ENCODE data around the gene SSNA1.

SSNA1 gene

GRCh38 chr9:137164370-137165249 lies 23.9 kb upstream of the SSNA1 start:
- DNase-seq (ENCODE audit: low read depth): no peak
- TF ChIP-seq CTCF (IDR thresholded peaks at IDR 0.05; ENCODE audit: low read depth, low read length, missing control alignments): no peak
- H3K4me3 ChIP-seq (ENCODE audit: low read depth, low read length): no peak overlapping the region
- in situ Hi-C loops (cut with HindIII; ENCODE audit: low sequenced_read_pairs): no loop called here

- TF ChIP-seq CTCF (IDR thresholded peaks at IDR 0.05; ENCODE audit: low read depth, low read length, missing control alignments): no peak
- H3K4me3 ChIP-seq (ENCODE audit: low read depth, low read length): no peak overlapping the region
- in situ Hi-C loops (cut with HindIII; ENCODE audit: low sequenced_read_pairs): no loop called here
- no peak for DNase-seq (ENCODE audit: low read depth)
Observed at GRCh38 chr9:137165250-137165836, 23.1 kb upstream of the SSNA1 start.

GRCh38 chr9:137166380-137167229 lies 21.9 kb upstream of the SSNA1 start:
- H3K4me3 ChIP-seq (ENCODE audit: low read depth, low read length): no peak overlapping the region
- in situ Hi-C loops (cut with HindIII; ENCODE audit: low sequenced_read_pairs): no loop called here
- DNase-seq (ENCODE audit: low read depth): no peak
- TF ChIP-seq CTCF (IDR thresholded peaks at IDR 0.05; ENCODE audit: low read depth, low read length, missing control alignments): no peak

- TF ChIP-seq CTCF (IDR thresholded peaks at IDR 0.05; ENCODE audit: low read depth, low read length, missing control alignments): no peak
- DNase-seq (ENCODE audit: low read depth): no peak
- in situ Hi-C loops (cut with HindIII; ENCODE audit: low sequenced_read_pairs): no loop called here
- no peak overlapping the region for H3K4me3 ChIP-seq (ENCODE audit: low read depth, low read length)
Observed at GRCh38 chr9:137167277-137167746, 21.2 kb upstream of the SSNA1 start.

GRCh38 chr9:137167747-137168572 lies 20.5 kb upstream of the SSNA1 start:
- TF ChIP-seq CTCF (IDR thresholded peaks at IDR 0.05; ENCODE audit: low read depth, low read length, missing control alignments): no peak
- in situ Hi-C loops (cut with HindIII; ENCODE audit: low sequenced_read_pairs): no loop called here
- DNase-seq (ENCODE audit: low read depth): no peak
- no peak overlapping the region for H3K4me3 ChIP-seq (ENCODE audit: low read depth, low read length)

GRCh38 chr9:137168573-137168903 lies 19.9 kb upstream of the SSNA1 start:
- in situ Hi-C loops (cut with HindIII; ENCODE audit: low sequenced_read_pairs): no loop called here
- no peak for TF ChIP-seq CTCF (IDR thresholded peaks at IDR 0.05; ENCODE audit: low read depth, low read length, missing control alignments)
- no peak for DNase-seq (ENCODE audit: low read depth)
- H3K4me3 ChIP-seq (ENCODE audit: low read depth, low read length): no peak overlapping the region

Data from astrocyte of the cerebellum (primary cell).